ENCODE results near the gene MAP1LC3A.
A peak's percentile ranks its signal among the peaks of the same experiment; 100 is the strongest.
"Not testable (repeated sequence)": the region's sequence is repeated elsewhere in the genome, so short reads cannot be mapped to it uniquely, and the experiment has no call there.

MAP1LC3A gene

GRCh38 chr20:34558320-34559218, at the start of gene MAP1LC3A:
MAP1LC3A (plus strand) TSS chr20:34558718; CDS start chr20:34558869, 151 bp downstream.
- DNase-seq (ENCODE audit: low read depth): peak; percentile 63

GRCh38 chr20:34510575-34510974, 47.9 kb upstream of the MAP1LC3A start:
- DNase-seq (ENCODE audit: low read depth): no peak

GRCh38 chr20:34511891-34512265, 46.6 kb upstream of the MAP1LC3A start:
- DNase-seq (ENCODE audit: low read depth): no peak

GRCh38 chr20:34512266-34512954, 46.1 kb upstream of the MAP1LC3A start:
- no peak for DNase-seq (ENCODE audit: low read depth)

- DNase-seq (ENCODE audit: low read depth): no peak
Observed at GRCh38 chr20:34512955-34513419, 45.5 kb upstream of the MAP1LC3A start.

GRCh38 chr20:34514034-34514433, 44.5 kb upstream of the MAP1LC3A start:
- DNase-seq (ENCODE audit: low read depth): not testable (repeated sequence)

- no peak for DNase-seq (ENCODE audit: low read depth)
Observed at GRCh38 chr20:34514897-34515483, 43.5 kb upstream of the MAP1LC3A start.

- DNase-seq (ENCODE audit: low read depth): no peak
Observed at GRCh38 chr20:34515484-34516246, 42.9 kb upstream of the MAP1LC3A start.

GRCh38 chr20:34516247-34517113, 42.0 kb upstream of the MAP1LC3A start, which contains the start of gene DYNLRB1:
DYNLRB1 (plus strand) TSS chr20:34516422; CDS start chr20:34516459, 37 bp downstream.
- peak; percentile 84 for DNase-seq (ENCODE audit: low read depth)

- DNase-seq (ENCODE audit: low read depth): no peak
Observed at GRCh38 chr20:34517114-34517505, 41.4 kb upstream of the MAP1LC3A start.

GRCh38 chr20:34518863-34519262, 39.7 kb upstream of the MAP1LC3A start:
- not testable (repeated sequence) for DNase-seq (ENCODE audit: low read depth)

- DNase-seq (ENCODE audit: low read depth): not testable (repeated sequence)
Observed at GRCh38 chr20:34519841-34520240, 38.7 kb upstream of the MAP1LC3A start.

- DNase-seq (ENCODE audit: low read depth): no peak
Observed at GRCh38 chr20:34522969-34523871, 35.3 kb upstream of the MAP1LC3A start.

GRCh38 chr20:34524426-34524825, 34.1 kb upstream of the MAP1LC3A start:
- no peak for DNase-seq (ENCODE audit: low read depth)

- no peak for DNase-seq (ENCODE audit: low read depth)
Observed at GRCh38 chr20:34525342-34525708, 33.2 kb upstream of the MAP1LC3A start.

GRCh38 chr20:34525709-34526416, 32.7 kb upstream of the MAP1LC3A start:
- DNase-seq (ENCODE audit: low read depth): peak; percentile 96

GRCh38 chr20:34526466-34526865, 32.1 kb upstream of the MAP1LC3A start:
- DNase-seq (ENCODE audit: low read depth): no peak

- DNase-seq (ENCODE audit: low read depth): no peak
Observed at GRCh38 chr20:34527016-34527415, 31.5 kb upstream of the MAP1LC3A start.

GRCh38 chr20:34528921-34529297, 29.6 kb upstream of the MAP1LC3A start:
- DNase-seq (ENCODE audit: low read depth): no peak

Measured in non-pigmented ciliary epithelial cell (primary cell).